ENCODE measurements around the gene CORO6. TPM values are rescaled to one million over a fixed set of nuclear protein-coding genes. Genes with fewer than 3 reads are reported as not detected.

CORO6 gene
- total and polyA plus RNA-seq, 2 donors (not counting 1 experiment from before 2014, with no cell fraction given) = 1.4 to 4.0 TPM

DNA sequence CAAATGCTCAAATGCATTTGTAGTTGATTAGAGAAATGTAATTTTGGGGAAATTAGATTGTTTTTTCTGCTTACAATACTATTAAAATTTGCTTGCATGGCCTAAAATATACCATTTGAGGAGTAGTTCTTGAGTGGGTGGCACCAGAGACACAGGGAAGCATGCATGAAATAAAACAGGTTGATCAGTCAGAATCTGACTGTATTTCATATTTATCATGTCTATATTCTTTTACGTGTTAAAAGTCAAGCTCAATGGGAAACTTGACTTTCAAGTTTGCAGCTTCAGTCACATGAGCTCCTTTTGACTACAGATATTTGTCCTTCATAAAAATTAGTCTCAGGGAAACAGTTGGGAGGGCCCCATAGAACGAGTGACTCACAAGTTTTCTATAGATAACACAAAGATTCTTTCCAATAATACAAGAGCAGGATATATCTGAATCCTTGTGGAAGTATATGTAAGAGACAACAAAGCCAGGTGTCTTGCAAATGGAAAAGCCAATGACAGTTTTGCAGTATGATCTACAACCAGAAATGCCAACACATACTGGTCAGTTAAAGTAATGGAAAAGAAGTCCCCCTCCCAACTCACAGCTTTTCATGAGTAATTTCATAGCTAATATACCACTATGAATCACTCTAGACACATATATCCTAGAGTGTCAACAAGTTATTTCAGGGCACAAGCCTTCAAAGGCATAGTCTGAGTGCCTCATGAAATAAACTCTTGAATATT is 42.2 kb upstream of the CORO6 start:
- H3K4me1 Mint-ChIP-seq = peaks cover 19% of the 10 kb centered on the region
- POLR2A ChIA-PET = interaction anchor here (0.8 kb wide), 1 partner anchor 19 kb away, joined by 3 read pairs; no protein-coding TSS in a partner anchor

DNA sequence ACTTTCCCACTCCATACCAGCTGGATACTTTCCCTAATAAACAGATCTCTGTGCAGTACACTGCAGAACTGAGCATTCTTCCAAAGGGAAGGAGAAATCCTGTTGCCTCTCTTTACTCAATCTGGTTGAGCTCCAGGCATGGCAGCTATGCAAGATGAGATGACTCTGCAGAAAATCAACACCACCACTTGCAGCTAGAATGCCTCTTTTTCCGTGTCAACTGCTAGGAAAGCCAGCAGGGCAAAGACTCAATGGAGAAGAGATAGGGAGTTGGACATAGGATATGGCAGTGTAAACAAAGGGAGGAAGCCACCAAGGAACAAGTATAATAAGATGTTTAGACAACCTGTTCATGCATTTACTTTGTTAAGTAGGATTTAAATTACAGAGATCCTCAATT is 40.4 kb upstream of the CORO6 start:
- POLR2A ChIA-PET = no interaction called here
- ATAC-seq (ENCODE audit: low read depth) (no peak), DNase-seq (no peak)
- CTCF ChIA-PET = interaction anchor here (1.1 to 1.8 kb wide), 4 partner anchors 8 to 144 kb away, joined by 3 to 9 read pairs (median 6); no protein-coding TSS in a partner anchor
- Histone ChIP-seq H3K4me2 (replicated peaks; ENCODE audit: low read depth, low read length, poor library complexity, severe bottlenecking) (no peak overlapping the region), H3K9ac (ENCODE audit: low read length) (no peak overlapping the region), H3K79me2 (ENCODE audit: control insufficient read depth, insufficient read depth, low read length) (peaks cover 38% of the 10 kb centered on the region), H2AFZ (ENCODE audit: insufficient read depth, low read depth, low read length, poor library complexity, severe bottlenecking) (no peak overlapping the region), H3K4me3 (ENCODE audit: control extremely low read depth in 1 of 5, extremely low read depth in 1 of 5, insufficient read depth in 1 of 5, low read depth in 2 of 5, low read length in 4 of 5) (no peak overlapping the region), H3K36me3 (replicated peaks in 1 of 2; ENCODE audit: control extremely low read depth in 1 of 2, control insufficient read depth in 1 of 2, extremely low read depth in 1 of 2, insufficient read depth in 2 of 2, low read length in 1 of 2) (peaks cover 0 to 66% of the 10 kb centered on the region in 2 experiments), H4K20me1 (ENCODE audit: control insufficient read depth, insufficient read depth, low read length, poor library complexity, severe bottlenecking) (no peaks in the 10 kb centered on the region), H3K27me3 (replicated peaks in 1 of 4; ENCODE audit: control extremely low read depth in 1 of 4, control insufficient read depth in 3 of 4, insufficient read depth in 4 of 4, low read length in 3 of 4) (no peaks in the 10 kb centered on the region), H3K27ac (ENCODE audit: low read length in 2 of 2) (no peak overlapping the region), H3K4me1 (ENCODE audit: control insufficient read depth in 2 of 2, insufficient read depth in 2 of 2, low read length in 2 of 2) (peaks cover 10 to 13% of the 10 kb centered on the region in 2 donors), H3K9me3 (ENCODE audit: control extremely low read depth in 1 of 3, control insufficient read depth in 2 of 3, insufficient read depth in 1 of 3, low read length in 2 of 3) (no peaks in the 10 kb centered on the region)
- peaks cover 19% of the 10 kb centered on the region for H3K4me1 Mint-ChIP-seq
- no peaks in the 10 kb centered on the region for H3K27me3 Mint-ChIP-seq
- no peak for TF ChIP-seq EZH2 (IDR thresholded peaks at IDR 0.05; ENCODE audit: borderline replicate concordance, insufficient read depth, low read depth, low read length, poor library complexity, severe bottlenecking)
- TF ChIP-seq, protein P1, sequence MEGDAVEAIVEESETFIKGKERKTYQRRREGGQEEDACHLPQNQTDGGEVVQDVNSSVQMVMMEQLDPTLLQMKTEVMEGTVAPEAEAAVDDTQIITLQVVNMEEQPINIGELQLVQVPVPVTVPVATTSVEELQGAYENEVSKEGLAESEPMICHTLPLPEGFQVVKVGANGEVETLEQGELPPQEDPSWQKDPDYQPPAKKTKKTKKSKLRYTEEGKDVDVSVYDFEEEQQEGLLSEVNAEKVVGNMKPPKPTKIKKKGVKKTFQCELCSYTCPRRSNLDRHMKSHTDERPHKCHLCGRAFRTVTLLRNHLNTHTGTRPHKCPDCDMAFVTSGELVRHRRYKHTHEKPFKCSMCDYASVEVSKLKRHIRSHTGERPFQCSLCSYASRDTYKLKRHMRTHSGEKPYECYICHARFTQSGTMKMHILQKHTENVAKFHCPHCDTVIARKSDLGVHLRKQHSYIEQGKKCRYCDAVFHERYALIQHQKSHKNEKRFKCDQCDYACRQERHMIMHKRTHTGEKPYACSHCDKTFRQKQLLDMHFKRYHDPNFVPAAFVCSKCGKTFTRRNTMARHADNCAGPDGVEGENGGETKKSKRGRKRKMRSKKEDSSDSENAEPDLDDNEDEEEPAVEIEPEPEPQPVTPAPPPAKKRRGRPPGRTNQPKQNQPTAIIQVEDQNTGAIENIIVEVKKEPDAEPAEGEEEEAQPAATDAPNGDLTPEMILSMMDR (IDR thresholded peaks at IDR 0.05) = no peak
- no peak overlapping the region for H3K4me3 Mint-ChIP-seq
- intact Hi-C loops (cut with micrococcal nuclease) = no loop called here
- H3K9me3 Mint-ChIP-seq (ENCODE audit: insufficient read depth) = no peaks in the 10 kb centered on the region
- peak overlapping the region; percentile 16 for H3K27ac Mint-ChIP-seq
- WGBS (ENCODE audit: insufficient coverage) = no CpG with 5 or more reads among the region's 1 CpG

More for the DNA sequence above, 42.2 kb upstream of the CORO6 start:
- H3K27ac ChIP-seq (ENCODE audit: low read length in 2 of 2) = peak overlapping the region in 1 of 2 donors; percentile 80
- no peak for TF ChIP-seq EZH2 (IDR thresholded peaks at IDR 0.05; ENCODE audit: borderline replicate concordance, insufficient read depth, low read depth, low read length, poor library complexity, severe bottlenecking)
- TF ChIP-seq, protein P1 (IDR thresholded peaks at IDR 0.05) = no peak
- peak overlapping the region; percentile 20 for H3K4me2 ChIP-seq (replicated peaks; ENCODE audit: low read depth, low read length, poor library complexity, severe bottlenecking)
- CTCF ChIA-PET = interaction anchor here (0.7 to 1.8 kb wide), 10 partner anchors 17 to 439 kb away, joined by 3 to 8 read pairs (median 4); no protein-coding TSS in a partner anchor
- H3K9ac ChIP-seq (ENCODE audit: low read length) = no peak overlapping the region
- H3K9me3 ChIP-seq (ENCODE audit: control extremely low read depth in 1 of 3, control insufficient read depth in 2 of 3, insufficient read depth in 1 of 3, low read length in 2 of 3) = no peaks in the 10 kb centered on the region
- intact Hi-C loops (cut with micrococcal nuclease) = no loop called here
- peaks cover 36% of the 10 kb centered on the region for H3K79me2 ChIP-seq (ENCODE audit: control insufficient read depth, insufficient read depth, low read length)
- DNase-seq = no peak
- ATAC-seq (ENCODE audit: low read depth) = no peak
- H2AFZ ChIP-seq (ENCODE audit: insufficient read depth, low read depth, low read length, poor library complexity, severe bottlenecking) = no peak overlapping the region
- no peaks in the 10 kb centered on the region for H4K20me1 ChIP-seq (ENCODE audit: control insufficient read depth, insufficient read depth, low read length, poor library complexity, severe bottlenecking)
- Mint-ChIP-seq H3K4me3 (no peak overlapping the region), H3K27me3 (no peaks in the 10 kb centered on the region), H3K27ac (peak overlapping the region; percentile 73), H3K9me3 (ENCODE audit: insufficient read depth) (no peaks in the 10 kb centered on the region)
- H3K27me3 ChIP-seq (replicated peaks in 1 of 4; ENCODE audit: control extremely low read depth in 1 of 4, control insufficient read depth in 3 of 4, insufficient read depth in 4 of 4, low read length in 3 of 4) = no peaks in the 10 kb centered on the region
- H3K36me3 ChIP-seq (replicated peaks in 1 of 2; ENCODE audit: control extremely low read depth in 1 of 2, control insufficient read depth in 1 of 2, extremely low read depth in 1 of 2, insufficient read depth in 2 of 2, low read length in 1 of 2) = peaks cover 0 to 77% of the 10 kb centered on the region in 2 experiments
- peaks cover 10 to 13% of the 10 kb centered on the region in 2 donors for H3K4me1 ChIP-seq (ENCODE audit: control insufficient read depth in 2 of 2, insufficient read depth in 2 of 2, low read length in 2 of 2)
- H3K4me3 ChIP-seq (ENCODE audit: control extremely low read depth in 1 of 5, extremely low read depth in 1 of 5, insufficient read depth in 1 of 5, low read depth in 2 of 5, low read length in 4 of 5) = no peak overlapping the region
- no CpG with 5 or more reads among the region's 2 CpGs for WGBS (ENCODE audit: insufficient coverage)
